Uterus (tissue), 4 donors: Measurements from ENCODE around the gene RAB19. TPM values are rescaled to one million over a fixed set of nuclear protein-coding genes. Genes with fewer than 3 reads are reported as not detected.
"Not testable (repeated sequence)": the region's sequence is repeated elsewhere in the genome, so short reads cannot be mapped to it uniquely, and the experiment has no call there.

Experiments used
- DNase-seq, 2 donors: peaks; one replicate each; pipeline ENCODE4 v3.0.0-alpha.2; 2019 to 2020
- H3K27ac ChIP-seq, 2 donors: fragments of 200-600 bp; sonication (generic); 1 replicate in 1 of 2; 2 replicates in 1 of 2; pipeline ENCODE4 v1.5.1; 2016 to 2018
- H3K27me3 ChIP-seq, 2 donors: fragments of 200-600 bp; sonication (generic); one replicate each; pipeline ENCODE4 v1.5.1; 2018 to 2019; ENCODE audit warnings: control low read depth in 1 of 2
- H3K36me3 ChIP-seq, 2 donors: fragments of 200-600 bp; sonication (generic); one replicate each; pipeline ENCODE4 v1.5.1; 2019; ENCODE audit warnings: control low read depth in 1 of 2
- H3K4me1 ChIP-seq, 2 donors: fragments of 200-600 bp; sonication (generic); one replicate each; pipeline ENCODE4 v1.5.1; 2018 to 2019; ENCODE audit warnings: control low read depth in 1 of 2
- H3K4me3 ChIP-seq, 2 donors: fragments of 200-600 bp; sonication (generic); 1 replicate in 1 of 2; 2 replicates in 1 of 2; pipeline ENCODE4 v1.5.1; 2018 to 2019; ENCODE audit warnings: mild to moderate bottlenecking in 1 of 2
- H3K9me3 ChIP-seq, 2 donors: fragments of 200-600 bp; sonication (generic); one replicate each; pipeline ENCODE4 v1.5.1; 2019; ENCODE audit warnings: control low read depth in 1 of 2
- CTCF ChIP-seq, 4 experiments: fragments of 200-600 bp in 2 of 4; fragments of 450-650 bp in 2 of 4; sonication (generic) in 2 of 4; IDR thresholded peaks; one replicate each; pipeline ENCODE4 v1.5.1; 2016 to 2019; ENCODE audit warnings: antibody characterized with exemption in 4 of 4, mild to moderate bottlenecking in 2 of 4, moderate library complexity in 1 of 4
- POLR2A ChIP-seq, 2 donors: fragments of 450-650 bp; IDR thresholded peaks; one replicate each; pipeline ENCODE4 v1.6.1; 2016; ENCODE audit warnings: antibody characterized with exemption in 2 of 2, mild to moderate bottlenecking in 1 of 2, moderate library complexity in 1 of 2
- intact Hi-C: fragments of 100-400 bp; cut with DNase I; formaldehyde crosslinking; loops from one replicate; pipeline ENCODE4 v1.15.1; 2023; ENCODE audit warnings: low total_unique reads
- total RNA-seq, 4 donors: library from RNA; depleted of rRNA in 3 of 4; stranded (reverse); fragments of >200 nt in 3 of 4; gene quantifications; one replicate each; pipeline versions ENCODE4 v1.1.0 to v1.2.4, GENCODE V29; 2014 to 2023
- donor health status: DM: yes; HTN: yes; CAD: no.

RAB19 gene
- total RNA-seq, 4 donors from 2014 or later, result not detected

GRCh38 chr7:140402178-140402835 is 1.6 kb upstream of the RAB19 start:
- no peaks in the 10 kb centered on the region for H3K36me3 ChIP-seq
- no peaks in the 10 kb centered on the region for H3K9me3 ChIP-seq
- no peak for DNase-seq
- no peak overlapping the region for H3K4me3 ChIP-seq
- no peaks in the 10 kb centered on the region for H3K4me1 ChIP-seq
- intact Hi-C loops, result no loop called here
- H3K27me3 ChIP-seq, result no peaks in the 10 kb centered on the region
- TF ChIP-seq POLR2A (IDR thresholded peaks at IDR 0.05), result no peak
- TF ChIP-seq CTCF (IDR thresholded peaks at IDR 0.05), result no peak
- H3K27ac ChIP-seq, result no peak overlapping the region

DNA sequence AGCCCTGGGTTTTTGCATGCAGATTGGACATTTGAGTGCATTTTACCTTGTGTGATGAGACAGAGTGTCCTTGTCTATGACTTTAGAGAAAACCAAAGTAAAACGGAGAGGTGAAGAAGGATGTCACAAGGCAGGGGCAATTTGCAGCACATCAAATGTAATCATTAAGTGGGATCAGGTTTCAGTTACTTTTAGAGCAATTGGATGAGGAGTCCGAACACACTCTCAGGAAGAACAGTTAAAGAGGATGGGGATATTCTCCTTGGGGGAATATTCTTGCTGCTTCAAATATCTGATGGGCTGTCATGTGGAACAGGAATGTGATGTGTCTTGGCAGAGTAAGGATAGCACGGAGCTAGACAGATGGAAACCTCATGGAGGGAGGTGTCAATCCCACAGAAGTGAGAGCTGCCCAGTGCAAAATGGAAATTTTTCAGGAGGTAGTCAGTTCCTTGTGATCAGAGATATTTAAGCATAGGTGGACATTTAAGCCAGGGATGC is 757 bp downstream of the RAB19 start:
- TF ChIP-seq CTCF (IDR thresholded peaks at IDR 0.05) (no peak), POLR2A (IDR thresholded peaks at IDR 0.05) (no peak)
- Histone ChIP-seq H3K27ac (no peak overlapping the region), H3K36me3 (no peaks in the 10 kb centered on the region), H3K9me3 (no peaks in the 10 kb centered on the region), H3K4me3 (no peak overlapping the region), H3K27me3 (no peaks in the 10 kb centered on the region), H3K4me1 (no peaks in the 10 kb centered on the region)
- intact Hi-C loops, result no loop called here
- no peak for DNase-seq

GRCh38 chr7:140415361-140415760 is 11.5 kb downstream of the RAB19 start:
- no peaks in the 10 kb centered on the region for H3K36me3 ChIP-seq
- no peak for TF ChIP-seq CTCF (IDR thresholded peaks at IDR 0.05)
- no peak for TF ChIP-seq POLR2A (IDR thresholded peaks at IDR 0.05)
- intact Hi-C loops, result no loop called here

DNA sequence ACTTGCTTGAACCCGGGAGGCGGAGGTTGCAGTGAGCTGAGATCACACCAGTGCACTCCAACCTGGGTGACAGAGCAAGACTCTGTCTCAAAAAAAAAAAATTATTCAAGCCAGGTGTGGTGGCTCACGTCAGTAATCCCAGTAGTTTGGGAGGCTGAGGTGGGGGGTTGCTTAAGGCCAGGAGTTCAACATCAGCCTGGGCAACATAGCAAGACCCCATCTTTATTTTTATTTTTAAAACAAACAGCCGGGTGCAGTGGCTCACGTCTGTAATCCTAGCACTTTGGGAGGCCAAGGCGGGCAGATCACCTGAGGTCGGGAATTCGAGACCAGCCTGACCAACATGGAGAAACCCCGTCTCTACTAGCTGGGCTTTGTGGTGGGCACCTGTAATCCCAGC is 12.0 kb downstream of the RAB19 start:
- intact Hi-C loops, H3K4me3 ChIP-seq, H3K27me3 ChIP-seq, H3K9me3 ChIP-seq, H3K36me3 ChIP-seq, H3K4me1 ChIP-seq, H3K27ac ChIP-seq, DNase-seq: not testable (repeated sequence)

More at GRCh38 chr7:140415361-140415760, 11.5 kb downstream of the RAB19 start:
- Histone ChIP-seq H3K4me3 (no peak overlapping the region), H3K27me3 (no peaks in the 10 kb centered on the region), H3K9me3 (no peaks in the 10 kb centered on the region), H3K4me1 (no peaks in the 10 kb centered on the region), H3K27ac (no peak overlapping the region)
- DNase-seq, result no peak

GRCh38 chr7:140416560-140416959 is 12.7 kb downstream of the RAB19 start:
- TF ChIP-seq CTCF (IDR thresholded peaks at IDR 0.05) (no peak), POLR2A (IDR thresholded peaks at IDR 0.05) (no peak)
- DNase-seq, result no peak
- Histone ChIP-seq H3K9me3 (no peaks in the 10 kb centered on the region), H3K36me3 (no peaks in the 10 kb centered on the region), H3K4me3 (no peak overlapping the region), H3K4me1 (no peaks in the 10 kb centered on the region), H3K27ac (no peak overlapping the region), H3K27me3 (no peaks in the 10 kb centered on the region)
- intact Hi-C loops, result no loop called here
